Esophagus muscularis mucosa (tissue), 4 donors: ENCODE measurements around the gene ERCC6L2. TPM values are rescaled to one million over a fixed set of nuclear protein-coding genes. Genes with fewer than 3 reads are reported as not detected.

Source experiments
- DNase-seq: peaks from one replicate; pipeline ENCODE4 v3.0.0-alpha.2; 2017; ENCODE audit errors: extremely low spot score
- H3K27ac ChIP-seq, 4 donors: fragments of 200-600 bp; sonication (generic); replicated peaks in 1 of 4; 1 replicate in 3 of 4; 2 replicates in 1 of 4; pipeline ENCODE4 v1.5.1; 2016 to 2019; ENCODE audit warnings: mild to moderate bottlenecking in 1 of 4
- H3K27me3 ChIP-seq, 4 donors: fragments of 200-600 bp; sonication (generic); one replicate each; pipeline versions ENCODE4 v1.5.1 to v1.6.0; 2016 to 2019
- H3K36me3 ChIP-seq, 4 donors: fragments of 200-600 bp; sonication (generic); one replicate each; pipeline ENCODE4 v1.5.1; 2016 to 2019
- H3K4me1 ChIP-seq, 4 donors: fragments of 200-600 bp; sonication (generic); one replicate each; pipeline ENCODE4 v1.5.1; 2016 to 2019
- H3K4me3 ChIP-seq, 4 donors: fragments of 200-600 bp; sonication (generic); 1 replicate in 2 of 4; 2 replicates in 2 of 4; pipeline ENCODE4 v1.5.1; 2016 to 2019; ENCODE audit warnings: mild to moderate bottlenecking in 4 of 4, moderate library complexity in 1 of 4
- H3K9me3 ChIP-seq, 4 donors: fragments of 200-600 bp; sonication (generic); 1 replicate in 3 of 4; 2 replicates in 1 of 4; pipeline ENCODE4 v1.5.1; 2016 to 2019
- EP300 ChIP-seq: sonication (generic); formaldehyde crosslinking; IDR thresholded peaks from one replicate; pipeline ENCODE4 v1.6.1; 2017; ENCODE audit warnings: antibody characterized with exemption
- POLR2A ChIP-seq: fragments of 450-650 bp; IDR thresholded peaks from one replicate; pipeline ENCODE4 v1.6.1; 2017; ENCODE audit warnings: antibody characterized with exemption, moderate library complexity, mild to moderate bottlenecking, low read depth
- POLR2AphosphoS5 ChIP-seq, 2 donors: sonication (generic); formaldehyde crosslinking; IDR thresholded peaks; one replicate each; pipeline ENCODE4 v1.6.1; 2017; ENCODE audit warnings: antibody characterized with exemption in 2 of 2
- WGBS: methylation state at CpG from one replicate; pipeline ENCODE4 v1.1.5; 2018; 5-methylcytosine and 5-hydroxymethylcytosine counted together
- intact Hi-C: fragments of 100-400 bp; cut with DNase I; formaldehyde crosslinking; loops from one replicate; pipeline ENCODE4 v1.15.1; 2023
- small RNA-seq, 3 donors: library from RNA; depleted of rRNA; stranded (forward); fragments of <200 nt; gene quantifications; one replicate each; pipeline ENCODE3, GENCODE V24; 2016
- total RNA-seq, 4 donors: library from RNA; depleted of rRNA; stranded (reverse); fragments of >200 nt; gene quantifications; one replicate each; pipeline versions ENCODE4 v1.1.0 to v1.2.1, GENCODE V29; 2016
- TF ChIP-seq, protein P1 (sequence below), 3 experiments: fragments of 200-600 bp in 2 of 3; fragments of 450-650 bp in 1 of 3; sonication (generic) in 2 of 3; IDR thresholded peaks; one replicate each; pipeline ENCODE4 v1.5.1; 2017 to 2019; ENCODE audit warnings: antibody characterized with exemption in 3 of 3, mild to moderate bottlenecking in 2 of 3, moderate library complexity in 1 of 3

ERCC6L2 gene
- total RNA-seq, 4 donors from 2014 or later: 78.1 to 96.4 (median 86.5) TPM

DNA sequence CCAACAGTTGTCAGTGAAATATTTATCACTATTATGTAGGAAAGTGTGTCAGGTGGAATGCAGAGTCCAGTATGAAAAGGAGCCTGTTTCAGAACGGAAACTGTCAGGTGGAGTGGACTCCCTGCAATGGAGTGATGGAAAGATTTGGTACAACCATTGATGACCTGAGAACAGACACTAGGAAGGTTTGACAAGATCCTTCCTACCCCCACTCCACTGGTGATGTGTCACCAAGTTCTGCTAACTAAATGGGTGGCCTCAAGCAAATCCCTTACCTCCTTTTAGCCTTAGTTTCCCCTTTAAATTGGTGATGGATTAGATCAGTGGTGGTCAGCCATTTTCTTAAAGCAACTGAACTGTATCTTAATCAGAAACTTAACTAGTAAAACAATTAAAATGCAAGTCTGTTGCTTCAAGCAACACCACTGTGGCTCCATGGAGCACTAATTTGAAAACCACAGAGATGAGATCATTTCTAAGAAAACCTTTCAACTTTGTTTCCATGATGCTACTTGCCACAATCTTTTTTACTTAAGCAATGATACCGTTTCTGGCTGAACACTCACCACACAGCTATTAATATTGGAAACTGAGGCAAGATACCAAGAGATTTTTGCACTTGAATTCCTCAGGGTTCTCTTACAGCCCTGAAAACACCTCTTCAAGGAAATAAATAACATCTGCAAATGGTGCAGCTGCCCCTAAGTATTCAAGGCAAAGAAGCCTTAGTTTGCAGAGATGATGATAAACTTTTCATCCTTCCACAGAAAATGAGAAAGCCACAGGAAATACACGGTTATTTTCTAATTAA is 140.6 kb downstream of the ERCC6L2 start:
- Histone ChIP-seq H3K4me1 (peaks cover 4 to 12% (median 11%) of the 10 kb centered on the region in 4 donors), H3K36me3 (peaks cover 0 to 18% (median 14%) of the 10 kb centered on the region in 4 donors), H3K4me3 (no peak overlapping the region), H3K27me3 (peaks cover 0 to 4% (median 0%) of the 10 kb centered on the region in 4 donors), H3K9me3 (no peaks in the 10 kb centered on the region), H3K27ac (no peak overlapping the region)
- no peak for DNase-seq
- 88% methylated on average over 3 of the region's 3 CpGs for WGBS
- intact Hi-C loops: no loop called here
- TF ChIP-seq POLR2AphosphoS5 (IDR thresholded peaks at IDR 0.05) (no peak), EP300 (no peak), POLR2A (no peak)
- TF ChIP-seq, protein P1, sequence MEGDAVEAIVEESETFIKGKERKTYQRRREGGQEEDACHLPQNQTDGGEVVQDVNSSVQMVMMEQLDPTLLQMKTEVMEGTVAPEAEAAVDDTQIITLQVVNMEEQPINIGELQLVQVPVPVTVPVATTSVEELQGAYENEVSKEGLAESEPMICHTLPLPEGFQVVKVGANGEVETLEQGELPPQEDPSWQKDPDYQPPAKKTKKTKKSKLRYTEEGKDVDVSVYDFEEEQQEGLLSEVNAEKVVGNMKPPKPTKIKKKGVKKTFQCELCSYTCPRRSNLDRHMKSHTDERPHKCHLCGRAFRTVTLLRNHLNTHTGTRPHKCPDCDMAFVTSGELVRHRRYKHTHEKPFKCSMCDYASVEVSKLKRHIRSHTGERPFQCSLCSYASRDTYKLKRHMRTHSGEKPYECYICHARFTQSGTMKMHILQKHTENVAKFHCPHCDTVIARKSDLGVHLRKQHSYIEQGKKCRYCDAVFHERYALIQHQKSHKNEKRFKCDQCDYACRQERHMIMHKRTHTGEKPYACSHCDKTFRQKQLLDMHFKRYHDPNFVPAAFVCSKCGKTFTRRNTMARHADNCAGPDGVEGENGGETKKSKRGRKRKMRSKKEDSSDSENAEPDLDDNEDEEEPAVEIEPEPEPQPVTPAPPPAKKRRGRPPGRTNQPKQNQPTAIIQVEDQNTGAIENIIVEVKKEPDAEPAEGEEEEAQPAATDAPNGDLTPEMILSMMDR (IDR thresholded peaks at IDR 0.05): no peak

Small RNA genes lying within 50 kb of the gene (small RNA-seq; reads per million reads assigned to genes)
- gene RNA5SP289 (0 reads per million in 3 donors), gene RNU2-46P (0 reads per million in 3 donors)
